ENCODE results near the gene KRTAP4-7. TPM values are rescaled to one million over a fixed set of nuclear protein-coding genes. Genes with fewer than 3 reads are reported as not detected.
A peak's percentile ranks its signal among the peaks of the same experiment; 100 is the strongest.
"Not testable (repeated sequence)": the region's sequence is repeated elsewhere in the genome, so short reads cannot be mapped to it uniquely, and the experiment has no call there.

KRTAP4-7 gene
- total RNA-seq, 1 experiment from 2014 or later: not detected

DNA sequence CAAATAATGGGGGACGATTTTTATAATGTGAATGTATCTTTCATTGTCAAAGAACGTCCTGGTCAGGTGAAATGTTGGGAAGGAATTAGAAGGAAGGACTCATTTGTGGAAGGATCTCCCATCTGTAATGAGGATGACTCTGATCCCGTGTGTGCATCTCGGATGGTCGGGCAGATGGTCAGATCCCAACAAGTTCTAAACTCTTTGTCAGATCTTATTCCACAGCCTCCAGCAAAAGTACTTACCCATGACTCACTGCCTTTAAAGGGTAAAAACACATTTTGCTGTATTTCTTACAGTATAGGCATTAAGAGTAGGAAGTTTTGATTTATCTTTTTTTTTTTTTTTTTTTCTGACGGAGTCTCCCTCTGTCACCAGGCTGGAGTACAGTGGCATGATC lies 14.5 kb downstream of the KRTAP4-7 start:
- Histone ChIP-seq H3K27ac (ENCODE audit: low read length) (no peak overlapping the region), H3K27me3 (ENCODE audit: control insufficient read depth, insufficient read depth, low read length) (no peaks in the 10 kb centered on the region), H3K4me1 (ENCODE audit: control insufficient read depth, insufficient read depth, low read length) (no peaks in the 10 kb centered on the region), H3K4me3 (ENCODE audit: low read depth in 2 of 2, low read length in 2 of 2) (no peak overlapping the region), H3K36me3 (ENCODE audit: control insufficient read depth, insufficient read depth, low read length) (no peaks in the 10 kb centered on the region), H3K9me3 (ENCODE audit: control insufficient read depth, insufficient read depth, low read depth, low read length) (no peaks in the 10 kb centered on the region)
- ChIA-PET POLR2A (interaction anchor here (0.7 kb wide), 1 partner anchor 42 kb away, joined by 3 read pairs; the partner anchor contains the start of gene KRTAP4-6), CTCF (no interaction called here)
- ATAC-seq (no peak), DNase-seq (ENCODE audit: low read depth, low spot score) (no peak)
- in situ Hi-C loops (cut with HindIII; ENCODE audit: low pct_unique_long_range_greater_than_20kb, low sequenced_read_pairs) (no loop called here), intact Hi-C loops (cut with micrococcal nuclease; ENCODE audit: unreplicated experiment) (no loop called here)
- TF ChIP-seq POLR2AphosphoS5 (IDR thresholded peaks at IDR 0.05; ENCODE audit: low read depth, low read length): no peak
- TF ChIP-seq, protein P1, sequence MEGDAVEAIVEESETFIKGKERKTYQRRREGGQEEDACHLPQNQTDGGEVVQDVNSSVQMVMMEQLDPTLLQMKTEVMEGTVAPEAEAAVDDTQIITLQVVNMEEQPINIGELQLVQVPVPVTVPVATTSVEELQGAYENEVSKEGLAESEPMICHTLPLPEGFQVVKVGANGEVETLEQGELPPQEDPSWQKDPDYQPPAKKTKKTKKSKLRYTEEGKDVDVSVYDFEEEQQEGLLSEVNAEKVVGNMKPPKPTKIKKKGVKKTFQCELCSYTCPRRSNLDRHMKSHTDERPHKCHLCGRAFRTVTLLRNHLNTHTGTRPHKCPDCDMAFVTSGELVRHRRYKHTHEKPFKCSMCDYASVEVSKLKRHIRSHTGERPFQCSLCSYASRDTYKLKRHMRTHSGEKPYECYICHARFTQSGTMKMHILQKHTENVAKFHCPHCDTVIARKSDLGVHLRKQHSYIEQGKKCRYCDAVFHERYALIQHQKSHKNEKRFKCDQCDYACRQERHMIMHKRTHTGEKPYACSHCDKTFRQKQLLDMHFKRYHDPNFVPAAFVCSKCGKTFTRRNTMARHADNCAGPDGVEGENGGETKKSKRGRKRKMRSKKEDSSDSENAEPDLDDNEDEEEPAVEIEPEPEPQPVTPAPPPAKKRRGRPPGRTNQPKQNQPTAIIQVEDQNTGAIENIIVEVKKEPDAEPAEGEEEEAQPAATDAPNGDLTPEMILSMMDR (IDR thresholded peaks at IDR 0.05): no peak
- TF ChIP-seq TCF7L2 (IDR thresholded peaks at IDR 0.05; ENCODE audit: low read depth, low read length): no peak
- TF ChIP-seq SIN3A (IDR thresholded peaks at IDR 0.05; ENCODE audit: borderline replicate concordance, insufficient read depth, low read depth, low read length): no peak
- TF ChIP-seq, protein P2, sequence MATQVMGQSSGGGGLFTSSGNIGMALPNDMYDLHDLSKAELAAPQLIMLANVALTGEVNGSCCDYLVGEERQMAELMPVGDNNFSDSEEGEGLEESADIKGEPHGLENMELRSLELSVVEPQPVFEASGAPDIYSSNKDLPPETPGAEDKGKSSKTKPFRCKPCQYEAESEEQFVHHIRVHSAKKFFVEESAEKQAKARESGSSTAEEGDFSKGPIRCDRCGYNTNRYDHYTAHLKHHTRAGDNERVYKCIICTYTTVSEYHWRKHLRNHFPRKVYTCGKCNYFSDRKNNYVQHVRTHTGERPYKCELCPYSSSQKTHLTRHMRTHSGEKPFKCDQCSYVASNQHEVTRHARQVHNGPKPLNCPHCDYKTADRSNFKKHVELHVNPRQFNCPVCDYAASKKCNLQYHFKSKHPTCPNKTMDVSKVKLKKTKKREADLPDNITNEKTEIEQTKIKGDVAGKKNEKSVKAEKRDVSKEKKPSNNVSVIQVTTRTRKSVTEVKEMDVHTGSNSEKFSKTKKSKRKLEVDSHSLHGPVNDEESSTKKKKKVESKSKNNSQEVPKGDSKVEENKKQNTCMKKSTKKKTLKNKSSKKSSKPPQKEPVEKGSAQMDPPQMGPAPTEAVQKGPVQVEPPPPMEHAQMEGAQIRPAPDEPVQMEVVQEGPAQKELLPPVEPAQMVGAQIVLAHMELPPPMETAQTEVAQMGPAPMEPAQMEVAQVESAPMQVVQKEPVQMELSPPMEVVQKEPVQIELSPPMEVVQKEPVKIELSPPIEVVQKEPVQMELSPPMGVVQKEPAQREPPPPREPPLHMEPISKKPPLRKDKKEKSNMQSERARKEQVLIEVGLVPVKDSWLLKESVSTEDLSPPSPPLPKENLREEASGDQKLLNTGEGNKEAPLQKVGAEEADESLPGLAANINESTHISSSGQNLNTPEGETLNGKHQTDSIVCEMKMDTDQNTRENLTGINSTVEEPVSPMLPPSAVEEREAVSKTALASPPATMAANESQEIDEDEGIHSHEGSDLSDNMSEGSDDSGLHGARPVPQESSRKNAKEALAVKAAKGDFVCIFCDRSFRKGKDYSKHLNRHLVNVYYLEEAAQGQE (IDR thresholded peaks at IDR 0.05; ENCODE audit: insufficient read depth in 1 of 2, low read depth in 2 of 2, low read length in 1 of 2): no peak
- BruUV-seq (replicated peaks): no TSS peak

DNA sequence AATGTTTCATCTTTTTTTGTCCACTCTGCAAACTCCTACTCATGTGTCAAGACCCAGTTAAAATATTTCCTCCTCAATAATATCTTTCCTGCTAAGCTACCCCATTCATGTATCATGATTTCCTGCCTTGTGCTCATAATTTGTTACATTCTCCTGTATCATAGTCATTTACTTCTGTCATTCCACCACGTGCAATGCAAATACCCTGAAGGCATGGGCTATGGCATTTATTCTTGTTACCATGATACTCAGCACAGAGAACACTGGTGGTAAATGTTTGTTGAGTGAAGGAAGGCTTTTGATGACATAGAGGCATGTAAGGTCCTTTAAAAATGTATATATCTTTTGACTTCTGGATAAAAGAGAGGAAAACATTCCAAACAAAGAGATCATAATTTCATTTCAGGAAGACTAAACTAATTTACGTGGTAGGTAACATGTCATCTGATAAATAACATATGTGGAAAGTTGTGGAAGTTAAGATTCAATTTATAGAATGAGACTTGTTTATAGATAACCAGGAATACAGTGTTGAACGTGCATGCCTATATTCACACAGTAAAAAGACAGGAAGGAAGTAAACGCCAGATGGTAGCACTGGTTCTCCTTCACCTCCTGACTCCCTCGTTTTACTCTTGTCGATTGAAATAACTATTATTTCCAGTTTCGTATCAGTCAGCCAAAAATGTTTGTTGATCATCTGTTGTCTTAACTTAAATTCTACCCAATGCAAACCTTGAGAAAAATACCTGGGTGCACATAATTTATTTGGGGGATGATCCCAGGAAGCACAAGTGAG lies 15.9 kb downstream of the KRTAP4-7 start:
- H3K36me3 ChIP-seq (ENCODE audit: control insufficient read depth, insufficient read depth, low read length); H3K27me3 ChIP-seq (ENCODE audit: control insufficient read depth, insufficient read depth, low read length); H3K4me1 ChIP-seq (ENCODE audit: control insufficient read depth, insufficient read depth, low read length); CTCF ChIA-PET; in situ Hi-C loops (cut with HindIII; ENCODE audit: low pct_unique_long_range_greater_than_20kb, low sequenced_read_pairs); H3K4me3 ChIP-seq (ENCODE audit: low read depth in 2 of 2, low read length in 2 of 2); H3K9me3 ChIP-seq (ENCODE audit: control insufficient read depth, insufficient read depth, low read depth, low read length); H3K27ac ChIP-seq (ENCODE audit: low read length); BruUV-seq (replicated peaks); POLR2A ChIA-PET: not testable (repeated sequence)
- intact Hi-C loops (cut with micrococcal nuclease; ENCODE audit: unreplicated experiment): loop anchor here (5.0 kb wide), 1 partner anchor 382 kb away; the partner anchor contains the start of gene KRT35
- DNase-seq (ENCODE audit: low read depth, low spot score) (peak; percentile 20), ATAC-seq (peak; percentile 77)

All from Panc1 (cell line).